ENCODE measurements around the gene SPDYE8.
"Not testable (repeated sequence)": the region's sequence is repeated elsewhere in the genome, so short reads cannot be mapped to it uniquely, and the experiment has no call there.

SPDYE8 gene

GRCh38 chr7:73029666-73030065, at the start of gene SPDYE8:
TSS of gene SPDYE8 (minus strand) at chr7:73029766. CDS start at chr7:73027966, 1,800 bp downstream.
- not testable (repeated sequence) for H3K4me3 ChIP-seq (replicated peaks; ENCODE audit: low read depth, low read length); DNase-seq (ENCODE audit: extremely low read depth, low read depth)

GRCh38 chr7:73057811-73058210, 28.2 kb upstream of the SPDYE8 start, which contains the start of gene SPDYE11:
TSS of gene SPDYE11 (minus strand) at chr7:73057911. CDS start at chr7:73056111, 1,800 bp downstream.
- not testable (repeated sequence) for H3K4me3 ChIP-seq (replicated peaks; ENCODE audit: low read depth, low read length)

GRCh38 chr7:73006491-73006890, 23.1 kb downstream of the SPDYE8 start:
- peak overlapping the region; percentile 47 for H3K4me3 ChIP-seq (replicated peaks; ENCODE audit: low read depth, low read length)
- DNase-seq (ENCODE audit: extremely low read depth, low read depth) = not testable (repeated sequence)

More at GRCh38 chr7:73057811-73058210, 28.2 kb upstream of the SPDYE8 start, which contains the start of gene SPDYE11:
- DNase-seq (ENCODE audit: extremely low read depth, low read depth) = not testable (repeated sequence)

- peak; percentile 37 for DNase-seq (ENCODE audit: extremely low read depth, low read depth)
- H3K4me3 ChIP-seq (replicated peaks; ENCODE audit: low read depth, low read length) = peak overlapping the region; percentile 47
Observed at GRCh38 chr7:73005693-73006447, 23.7 kb downstream of the SPDYE8 start.

GRCh38 chr7:73005356-73005692, 24.2 kb downstream of the SPDYE8 start:
- DNase-seq (ENCODE audit: extremely low read depth, low read depth) = not testable (repeated sequence)
- peak overlapping the region; percentile 47 for H3K4me3 ChIP-seq (replicated peaks; ENCODE audit: low read depth, low read length)

- not testable (repeated sequence) for H3K4me3 ChIP-seq (replicated peaks; ENCODE audit: low read depth, low read length)
Observed at GRCh38 chr7:72997887-72998468, 31.6 kb downstream of the SPDYE8 start.

GRCh38 chr7:72997447-72997846, 32.1 kb downstream of the SPDYE8 start:
- DNase-seq (ENCODE audit: extremely low read depth, low read depth); H3K4me3 ChIP-seq (replicated peaks; ENCODE audit: low read depth, low read length): not testable (repeated sequence)

More at GRCh38 chr7:72997887-72998468, 31.6 kb downstream of the SPDYE8 start:
- DNase-seq (ENCODE audit: extremely low read depth, low read depth) = not testable (repeated sequence)

GRCh38 chr7:72995484-72995883, 34.1 kb downstream of the SPDYE8 start:
- not testable (repeated sequence) for DNase-seq (ENCODE audit: extremely low read depth, low read depth); H3K4me3 ChIP-seq (replicated peaks; ENCODE audit: low read depth, low read length)

- DNase-seq (ENCODE audit: extremely low read depth, low read depth); H3K4me3 ChIP-seq (replicated peaks; ENCODE audit: low read depth, low read length): not testable (repeated sequence)
Observed at GRCh38 chr7:72990146-72990913, 39.2 kb downstream of the SPDYE8 start.

GRCh38 chr7:72982084-72982483, 47.5 kb downstream of the SPDYE8 start:
- not testable (repeated sequence) for H3K4me3 ChIP-seq (replicated peaks; ENCODE audit: low read depth, low read length); DNase-seq (ENCODE audit: extremely low read depth, low read depth)

GRCh38 chr7:72980382-72980781, 49.2 kb downstream of the SPDYE8 start:
- DNase-seq (ENCODE audit: extremely low read depth, low read depth); H3K4me3 ChIP-seq (replicated peaks; ENCODE audit: low read depth, low read length): not testable (repeated sequence)

- not testable (repeated sequence) for DNase-seq (ENCODE audit: extremely low read depth, low read depth)
Observed at GRCh38 chr7:72976434-72976833, 53.1 kb downstream of the SPDYE8 start.

GRCh38 chr7:72975656-72976286, 53.8 kb downstream of the SPDYE8 start:
- H3K4me3 ChIP-seq (replicated peaks; ENCODE audit: low read depth, low read length); DNase-seq (ENCODE audit: extremely low read depth, low read depth): not testable (repeated sequence)

More at GRCh38 chr7:72976434-72976833, 53.1 kb downstream of the SPDYE8 start:
- H3K4me3 ChIP-seq (replicated peaks; ENCODE audit: low read depth, low read length) = not testable (repeated sequence)

- DNase-seq (ENCODE audit: extremely low read depth, low read depth); H3K4me3 ChIP-seq (replicated peaks; ENCODE audit: low read depth, low read length): not testable (repeated sequence)
Observed at GRCh38 chr7:72974781-72975180, 54.8 kb downstream of the SPDYE8 start.

GRCh38 chr7:72971505-72971904, 58.1 kb downstream of the SPDYE8 start:
- not testable (repeated sequence) for H3K4me3 ChIP-seq (replicated peaks; ENCODE audit: low read depth, low read length); DNase-seq (ENCODE audit: extremely low read depth, low read depth)
